K562 (cell line): ENCODE results near the gene CTF1. TPM values are rescaled to one million over a fixed set of nuclear protein-coding genes. Genes with fewer than 3 reads are reported as not detected.

Source experiments
- BDP1 ChIP-seq: IDR thresholded peaks from 3 replicates; pipeline ENCODE4 v1.6.1; 2011; ENCODE audit not compliant: insufficient read length, insufficient read depth
- BRCA1 ChIP-seq, 2 experiments: fragments of 450-650 bp in 1 of 2; sonication (generic) in 1 of 2; formaldehyde crosslinking in 1 of 2; IDR thresholded peaks; 2 replicates each; pipeline versions ENCODE4 v1.5.0 to v1.6.1; 2017 to 2020; ENCODE audit warnings: mild to moderate bottlenecking in 1 of 2, missing genetic modification reagents in 1 of 2
- CTBP1 ChIP-seq: fragments of 450-650 bp; IDR thresholded peaks from 2 replicates; pipeline ENCODE4 v1.6.1; 2016; ENCODE audit warnings: borderline replicate concordance
- EGR1 ChIP-seq: fragments of 450-650 bp; conservative IDR thresholded peaks from 2 replicates; pipeline ENCODE4 v1.6.1; 2017; ENCODE audit warnings: mild to moderate bottlenecking
- EP400 ChIP-seq: fragments of 450-650 bp; IDR thresholded peaks from 2 replicates; pipeline ENCODE4 v1.6.1; 2017; ENCODE audit warnings: antibody characterized with exemption, mild to moderate bottlenecking, moderate library complexity
- KDM4B ChIP-seq, 2 experiments: fragments of 450-650 bp in 1 of 2; sonication (generic) in 1 of 2; IDR thresholded peaks; 2 replicates each; pipeline ENCODE4 v1.6.1; 2016 to 2017; ENCODE audit warnings: borderline replicate concordance in 2 of 2, antibody characterized with exemption in 1 of 2, low read depth in 1 of 2, mild to moderate bottlenecking in 1 of 2
- KDM5B ChIP-seq: fragments of 200-600 bp; sonication (generic); IDR thresholded peaks from 2 replicates; pipeline ENCODE4 v1.6.1; 2012; ENCODE audit warnings: low read depth, mild to moderate bottlenecking, moderate library complexity, low read length, control low read depth, inconsistent platforms; ENCODE audit not compliant: insufficient replicate concordance
- LCOR ChIP-seq: sonication (generic); formaldehyde crosslinking; IDR thresholded peaks from 2 replicates; pipeline ENCODE4 v1.8.0; 2022; ENCODE audit warnings: mild to moderate bottlenecking, missing genetic modification reagents
- NR2C1 ChIP-seq, 2 experiments: fragments of 450-650 bp; IDR thresholded peaks; 2 replicates each; pipeline ENCODE4 v1.6.1; 2017; ENCODE audit warnings: mild to moderate bottlenecking in 2 of 2, antibody characterized with exemption in 1 of 2, inconsistent platforms in 1 of 2, missing compliant biosample characterization in 1 of 2, missing genetic modification characterization in 1 of 2
- PHB2 ChIP-seq: fragments of 450-650 bp; IDR thresholded peaks from 2 replicates; pipeline ENCODE4 v1.6.1; 2017; ENCODE audit warnings: low read depth
- RCOR1 ChIP-seq, 2 experiments: IDR thresholded peaks; 2 replicates each; pipeline ENCODE4 v1.6.1; 2012; ENCODE audit warnings: low read depth in 2 of 2, low read length in 2 of 2, borderline replicate concordance in 1 of 2, improper control_type of control experiment in 1 of 2
- RUNX1 ChIP-seq: sonication (generic); IDR thresholded peaks from 2 replicates; pipeline ENCODE4 v1.6.1; 2016; ENCODE audit warnings: antibody characterized with exemption, low read depth
- SP1 ChIP-seq: sonication (generic); formaldehyde crosslinking; IDR thresholded peaks from 2 replicates; pipeline ENCODE4 v1.8.1; 2022; ENCODE audit warnings: mild to moderate bottlenecking, missing genetic modification reagents
- TEAD1 ChIP-seq, 2 experiments: fragments of 450-650 bp in 1 of 2; sonication (generic) in 1 of 2; formaldehyde crosslinking; IDR thresholded peaks; 2 replicates each; pipeline versions ENCODE4 v1.4.0 to v1.8.0; 2020 to 2022; ENCODE audit warnings: mild to moderate bottlenecking in 2 of 2, missing genetic modification reagents in 1 of 2
- ZNF197 ChIP-seq: fragments of 200-800 bp; sonication (Bioruptor generic); IDR thresholded peaks from 2 replicates; pipeline ENCODE4 v1.6.1; 2016; ENCODE audit warnings: low read depth, missing genetic modification characterization, missing compliant biosample characterization
- ZNF354B ChIP-seq: fragments of 250-450 bp; sonication (Bioruptor Pico); IDR thresholded peaks from 2 replicates; pipeline ENCODE4 v1.4.0; 2020
- polyA plus RNA-seq, 8 experiments: library from polyadenylated mRNA; depleted of rRNA in 4 of 8; stranded (reverse) in 5 of 8; unstranded in 3 of 8; fragments of >200 nt; fragmentation: Nextera tagmentation in 2 of 8; fragmentation: Illumina TruSeq in 1 of 8; extraction: Ambion mirVana in 2 of 8; extraction: Trizol in 1 of 8; gene quantifications; 2 replicates each; pipeline versions ENCODE4 v1.2.1 to v1.2.3, GENCODE V29; 2011 to 2014; ENCODE audit warnings: inconsistent platforms in 1 of 8, missing spikeins in 1 of 8
- total RNA-seq, 7 experiments: library from RNA; depleted of rRNA in 6 of 7; stranded (reverse); fragments of >200 nt in 6 of 7; fragmentation: Illumina TruSeq in 2 of 7; extraction: Trizol in 2 of 7; gene quantifications; 2 replicates each; pipeline versions ENCODE4 v1.2.1 to v1.2.3, GENCODE V29; 2011 to 2021; ENCODE audit warnings: low replicate concordance in 1 of 7
- TF ChIP-seq, protein P1 (sequence below): sonication (generic); formaldehyde crosslinking; IDR thresholded peaks from 2 replicates; pipeline ENCODE4 v1.8.0; 2022; ENCODE audit warnings: missing genetic modification reagents, mild to moderate bottlenecking, moderate library complexity, borderline replicate concordance
- TF ChIP-seq, protein P2 (sequence below): sonication (generic); formaldehyde crosslinking; IDR thresholded peaks from 2 replicates; pipeline ENCODE4 v1.8.0; 2022; ENCODE audit warnings: mild to moderate bottlenecking, missing genetic modification reagents
- TF ChIP-seq, protein P3 (sequence below): sonication (generic); formaldehyde crosslinking; IDR thresholded peaks from 2 replicates; pipeline ENCODE4 v1.8.1; 2023; ENCODE audit warnings: missing genetic modification reagents, mild to moderate bottlenecking, borderline replicate concordance
- TF ChIP-seq, protein P4 (sequence below): sonication (generic); formaldehyde crosslinking; IDR thresholded peaks from 2 replicates; pipeline ENCODE4 v1.5.0; 2020; ENCODE audit warnings: missing genetic modification reagents

The CTF1 gene
- total and polyA plus RNA-seq, 9 of the 15 experiments (the other 6 are each of a cell fraction or from before 2014, with no cell fraction given), result 0.24 to 2.5 (median 0.44) TPM

GRCh38 chr16:30896261-30896888, at the start of gene CTF1 (continued):
- TF ChIP-seq BRCA1 (IDR thresholded peaks at IDR 0.05) (no peak), BRCA1 (CRISPR knock-in tag; IDR thresholded peaks at IDR 0.05) (0 out of 2 replicates have a peak, but pooled peaks have one; percentile 62), KDM4B (IDR thresholded peaks at IDR 0.05; ENCODE audit: borderline replicate concordance in 2 of 2, low read depth in 1 of 2) (peak in 1 of 2 experiments; percentile 73; a peak in 1 of 4 replicates), TEAD1 (CRISPR knock-in tag; IDR thresholded peaks at IDR 0.05) (no peak), RUNX1 (peak; percentile 63; the same call in 1 of the 2 replicates), LCOR (CRISPR knock-in tag) (peak; percentile 65), NR2C1 (IDR thresholded peaks at IDR 0.05) (peak; percentile 35; the same call in 1 of the 2 replicates), NR2C1 (tag; IDR thresholded peaks at IDR 0.05) (peak; percentile 32; the same call in 1 of the 2 replicates), PHB2 (no peak), ZNF197 (CRISPR knock-in tag) (peak; percentile 18; the same call in 1 of the 2 replicates), EGR1 (peak; percentile 72), SP1 (CRISPR knock-in tag) (peak; percentile 48; the same call in 1 of the 2 replicates), BDP1 (no peak), EP400 (peak; percentile 72), RCOR1 (IDR thresholded peaks at IDR 0.05; ENCODE audit: borderline replicate concordance in 1 of 2, low read depth in 2 of 2, low read length in 2 of 2) (no peak), ZNF354B (no peak), CTBP1 (no peak; the same call in 1 of the 2 replicates), KDM5B (peak; percentile 64)
- TF ChIP-seq, protein P1, sequence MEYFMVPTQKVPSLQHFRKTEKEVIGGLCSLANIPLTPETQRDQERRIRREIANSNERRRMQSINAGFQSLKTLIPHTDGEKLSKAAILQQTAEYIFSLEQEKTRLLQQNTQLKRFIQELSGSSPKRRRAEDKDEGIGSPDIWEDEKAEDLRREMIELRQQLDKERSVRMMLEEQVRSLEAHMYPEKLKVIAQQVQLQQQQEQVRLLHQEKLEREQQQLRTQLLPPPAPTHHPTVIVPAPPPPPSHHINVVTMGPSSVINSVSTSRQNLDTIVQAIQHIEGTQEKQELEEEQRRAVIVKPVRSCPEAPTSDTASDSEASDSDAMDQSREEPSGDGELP (CRISPR knock-in tag), result peak; percentile 1; the same call in 1 of the 2 replicates
- TF ChIP-seq, protein P2, sequence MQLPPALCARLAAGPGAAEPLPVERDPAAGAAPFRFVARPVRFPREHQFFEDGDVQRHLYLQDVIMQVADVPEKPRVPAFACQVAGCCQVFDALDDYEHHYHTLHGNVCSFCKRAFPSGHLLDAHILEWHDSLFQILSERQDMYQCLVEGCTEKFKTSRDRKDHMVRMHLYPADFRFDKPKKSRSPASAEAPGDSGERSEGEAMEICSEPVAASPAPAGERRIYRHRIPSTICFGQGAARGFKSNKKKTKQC (CRISPR knock-in tag), result peak; percentile 41; the same call in 1 of the 2 replicates
- TF ChIP-seq, protein P3, sequence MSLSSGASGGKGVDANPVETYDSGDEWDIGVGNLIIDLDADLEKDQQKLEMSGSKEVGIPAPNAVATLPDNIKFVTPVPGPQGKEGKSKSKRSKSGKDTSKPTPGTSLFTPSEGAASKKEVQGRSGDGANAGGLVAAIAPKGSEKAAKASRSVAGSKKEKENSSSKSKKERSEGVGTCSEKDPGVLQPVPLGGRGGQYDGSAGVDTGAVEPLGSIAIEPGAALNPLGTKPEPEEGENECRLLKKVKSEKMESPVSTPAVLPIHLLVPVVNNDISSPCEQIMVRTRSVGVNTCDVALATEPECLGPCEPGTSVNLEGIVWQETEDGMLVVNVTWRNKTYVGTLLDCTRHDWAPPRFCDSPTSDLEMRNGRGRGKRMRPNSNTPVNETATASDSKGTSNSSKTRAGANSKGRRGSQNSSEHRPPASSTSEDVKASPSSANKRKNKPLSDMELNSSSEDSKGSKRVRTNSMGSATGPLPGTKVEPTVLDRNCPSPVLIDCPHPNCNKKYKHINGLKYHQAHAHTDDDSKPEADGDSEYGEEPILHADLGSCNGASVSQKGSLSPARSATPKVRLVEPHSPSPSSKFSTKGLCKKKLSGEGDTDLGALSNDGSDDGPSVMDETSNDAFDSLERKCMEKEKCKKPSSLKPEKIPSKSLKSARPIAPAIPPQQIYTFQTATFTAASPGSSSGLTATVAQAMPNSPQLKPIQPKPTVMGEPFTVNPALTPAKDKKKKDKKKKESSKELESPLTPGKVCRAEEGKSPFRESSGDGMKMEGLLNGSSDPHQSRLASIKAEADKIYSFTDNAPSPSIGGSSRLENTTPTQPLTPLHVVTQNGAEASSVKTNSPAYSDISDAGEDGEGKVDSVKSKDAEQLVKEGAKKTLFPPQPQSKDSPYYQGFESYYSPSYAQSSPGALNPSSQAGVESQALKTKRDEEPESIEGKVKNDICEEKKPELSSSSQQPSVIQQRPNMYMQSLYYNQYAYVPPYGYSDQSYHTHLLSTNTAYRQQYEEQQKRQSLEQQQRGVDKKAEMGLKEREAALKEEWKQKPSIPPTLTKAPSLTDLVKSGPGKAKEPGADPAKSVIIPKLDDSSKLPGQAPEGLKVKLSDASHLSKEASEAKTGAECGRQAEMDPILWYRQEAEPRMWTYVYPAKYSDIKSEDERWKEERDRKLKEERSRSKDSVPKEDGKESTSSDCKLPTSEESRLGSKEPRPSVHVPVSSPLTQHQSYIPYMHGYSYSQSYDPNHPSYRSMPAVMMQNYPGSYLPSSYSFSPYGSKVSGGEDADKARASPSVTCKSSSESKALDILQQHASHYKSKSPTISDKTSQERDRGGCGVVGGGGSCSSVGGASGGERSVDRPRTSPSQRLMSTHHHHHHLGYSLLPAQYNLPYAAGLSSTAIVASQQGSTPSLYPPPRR (CRISPR knock-in tag), result 0 out of 2 replicates have a peak, but pooled peaks have one; percentile 35
- TF ChIP-seq, protein P4, sequence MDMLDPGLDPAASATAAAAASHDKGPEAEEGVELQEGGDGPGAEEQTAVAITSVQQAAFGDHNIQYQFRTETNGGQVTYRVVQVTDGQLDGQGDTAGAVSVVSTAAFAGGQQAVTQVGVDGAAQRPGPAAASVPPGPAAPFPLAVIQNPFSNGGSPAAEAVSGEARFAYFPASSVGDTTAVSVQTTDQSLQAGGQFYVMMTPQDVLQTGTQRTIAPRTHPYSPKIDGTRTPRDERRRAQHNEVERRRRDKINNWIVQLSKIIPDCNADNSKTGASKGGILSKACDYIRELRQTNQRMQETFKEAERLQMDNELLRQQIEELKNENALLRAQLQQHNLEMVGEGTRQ (CRISPR knock-in tag), result 0 out of 2 replicates have a peak, but pooled peaks have one; percentile 37
